ENCODE data around the gene MAP7D2.

DNA sequence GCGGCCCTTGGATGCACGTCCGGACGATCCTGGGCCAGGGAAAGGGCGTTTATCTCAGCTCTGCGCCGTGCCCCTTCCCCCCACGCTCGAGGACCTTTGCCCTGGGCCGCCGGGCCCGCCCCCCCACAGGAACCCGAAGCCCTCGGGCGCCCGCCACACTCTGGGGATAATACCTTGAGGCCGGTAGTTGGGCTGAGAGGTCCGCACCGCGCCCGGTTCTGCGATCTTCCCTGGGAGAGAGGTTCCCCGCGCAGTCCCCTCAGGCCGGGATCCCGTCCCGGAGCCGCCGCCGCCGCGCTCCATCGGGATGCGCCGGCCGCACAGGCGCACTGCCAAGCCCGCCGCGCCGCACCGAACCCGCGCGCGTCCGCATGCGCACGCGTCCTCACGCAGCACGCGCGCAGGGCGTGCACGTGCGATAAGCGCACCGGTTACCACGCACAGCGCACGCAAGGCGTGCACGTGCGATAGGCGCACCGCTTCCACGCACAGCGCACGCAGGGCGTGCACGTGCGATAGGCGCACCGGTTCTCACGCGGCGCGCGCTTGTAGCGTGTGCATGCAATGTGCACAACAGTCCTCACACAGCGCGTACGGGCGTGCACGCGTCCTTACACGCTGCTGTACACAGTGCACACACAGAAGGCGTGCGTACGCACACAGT lies at the start of gene MAP7D2:
- TF ChIP-seq, protein P1, sequence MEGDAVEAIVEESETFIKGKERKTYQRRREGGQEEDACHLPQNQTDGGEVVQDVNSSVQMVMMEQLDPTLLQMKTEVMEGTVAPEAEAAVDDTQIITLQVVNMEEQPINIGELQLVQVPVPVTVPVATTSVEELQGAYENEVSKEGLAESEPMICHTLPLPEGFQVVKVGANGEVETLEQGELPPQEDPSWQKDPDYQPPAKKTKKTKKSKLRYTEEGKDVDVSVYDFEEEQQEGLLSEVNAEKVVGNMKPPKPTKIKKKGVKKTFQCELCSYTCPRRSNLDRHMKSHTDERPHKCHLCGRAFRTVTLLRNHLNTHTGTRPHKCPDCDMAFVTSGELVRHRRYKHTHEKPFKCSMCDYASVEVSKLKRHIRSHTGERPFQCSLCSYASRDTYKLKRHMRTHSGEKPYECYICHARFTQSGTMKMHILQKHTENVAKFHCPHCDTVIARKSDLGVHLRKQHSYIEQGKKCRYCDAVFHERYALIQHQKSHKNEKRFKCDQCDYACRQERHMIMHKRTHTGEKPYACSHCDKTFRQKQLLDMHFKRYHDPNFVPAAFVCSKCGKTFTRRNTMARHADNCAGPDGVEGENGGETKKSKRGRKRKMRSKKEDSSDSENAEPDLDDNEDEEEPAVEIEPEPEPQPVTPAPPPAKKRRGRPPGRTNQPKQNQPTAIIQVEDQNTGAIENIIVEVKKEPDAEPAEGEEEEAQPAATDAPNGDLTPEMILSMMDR (IDR thresholded peaks at IDR 0.05), result no peak
- no peak for TF ChIP-seq POLR2AphosphoS5 (IDR thresholded peaks at IDR 0.05)

Measured in breast epithelium (tissue), 3 donors.